ENCODE data around the gene UGT2B15. TPM values are rescaled to one million over a fixed set of nuclear protein-coding genes. Genes with fewer than 3 reads are reported as not detected.
"Not testable (repeated sequence)": the region's sequence is repeated elsewhere in the genome, so short reads cannot be mapped to it uniquely, and the experiment has no call there.

UGT2B15 gene
- total RNA-seq, result not detected

DNA sequence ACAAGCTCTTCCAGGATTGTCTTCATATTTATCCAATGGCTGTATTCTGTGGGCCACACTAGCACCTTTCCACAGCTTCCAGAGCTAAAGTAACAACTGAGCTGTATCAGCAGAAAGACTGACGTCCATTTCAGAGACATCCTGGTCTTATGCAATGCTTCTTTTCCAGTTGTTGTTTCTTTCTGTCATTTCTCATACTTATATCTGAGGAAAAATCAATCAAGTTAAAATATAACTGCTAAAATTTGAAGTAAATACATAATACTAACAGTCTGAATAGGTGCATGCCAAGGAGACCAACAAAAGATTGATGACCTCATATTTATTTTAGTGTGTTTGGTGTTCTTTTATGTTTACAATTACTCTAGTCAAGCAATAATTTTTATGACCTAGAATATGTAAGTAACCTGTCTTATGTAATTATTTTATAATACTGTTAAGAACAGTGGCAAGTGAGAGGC, at the start of gene UGT2B15:
Gene UGT2B15, minus strand, starts transcription at position 174 of the 461 bp plus-strand sequence. Its CDS starts 34 bp downstream, at position 140.
- H3K4me3 ChIP-seq; H3K27ac ChIP-seq (replicated peaks in 1 of 4); H3K36me3 ChIP-seq; intact Hi-C loops (cut with DNase I); H3K9me3 ChIP-seq; H3K27me3 ChIP-seq; H3K4me1 ChIP-seq; DNase-seq (ENCODE audit: extremely low spot score): not testable (repeated sequence)
- WGBS, result 63% methylated on average over 1 of the region's 1 CpG

DNA sequence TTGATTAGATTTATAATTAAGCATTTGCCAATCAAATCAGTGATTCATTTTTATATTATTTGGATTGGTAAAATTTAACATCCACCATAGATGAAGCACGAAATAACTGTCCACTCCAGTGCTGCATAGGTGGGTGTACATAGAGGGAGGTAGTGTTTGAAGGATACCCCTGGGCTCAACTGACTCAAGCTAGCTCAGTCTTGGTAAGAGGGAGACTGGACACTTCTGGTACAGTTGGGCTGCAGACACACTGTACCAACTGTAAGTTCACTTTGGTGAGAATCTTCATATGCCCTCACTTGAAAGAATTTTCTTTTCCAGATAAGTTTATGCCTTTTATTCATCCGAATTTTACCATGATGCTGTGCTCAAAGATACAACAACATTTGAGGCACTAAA, 48.6 kb upstream of the UGT2B15 start:
- H3K9me3 ChIP-seq, result no peaks in the 10 kb centered on the region
- intact Hi-C loops (cut with DNase I), result no loop called here
- no peaks in the 10 kb centered on the region for H3K36me3 ChIP-seq
- DNase-seq (ENCODE audit: extremely low spot score), result no peak
- no peak overlapping the region for H3K4me3 ChIP-seq
- H3K27ac ChIP-seq (replicated peaks in 1 of 4), result no peak overlapping the region
- H3K27me3 ChIP-seq, result no peaks in the 10 kb centered on the region
- H3K4me1 ChIP-seq, result no peaks in the 10 kb centered on the region
- 72% methylated on average over 2 of the region's 2 CpGs for WGBS
- TF ChIP-seq, protein P1, sequence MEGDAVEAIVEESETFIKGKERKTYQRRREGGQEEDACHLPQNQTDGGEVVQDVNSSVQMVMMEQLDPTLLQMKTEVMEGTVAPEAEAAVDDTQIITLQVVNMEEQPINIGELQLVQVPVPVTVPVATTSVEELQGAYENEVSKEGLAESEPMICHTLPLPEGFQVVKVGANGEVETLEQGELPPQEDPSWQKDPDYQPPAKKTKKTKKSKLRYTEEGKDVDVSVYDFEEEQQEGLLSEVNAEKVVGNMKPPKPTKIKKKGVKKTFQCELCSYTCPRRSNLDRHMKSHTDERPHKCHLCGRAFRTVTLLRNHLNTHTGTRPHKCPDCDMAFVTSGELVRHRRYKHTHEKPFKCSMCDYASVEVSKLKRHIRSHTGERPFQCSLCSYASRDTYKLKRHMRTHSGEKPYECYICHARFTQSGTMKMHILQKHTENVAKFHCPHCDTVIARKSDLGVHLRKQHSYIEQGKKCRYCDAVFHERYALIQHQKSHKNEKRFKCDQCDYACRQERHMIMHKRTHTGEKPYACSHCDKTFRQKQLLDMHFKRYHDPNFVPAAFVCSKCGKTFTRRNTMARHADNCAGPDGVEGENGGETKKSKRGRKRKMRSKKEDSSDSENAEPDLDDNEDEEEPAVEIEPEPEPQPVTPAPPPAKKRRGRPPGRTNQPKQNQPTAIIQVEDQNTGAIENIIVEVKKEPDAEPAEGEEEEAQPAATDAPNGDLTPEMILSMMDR (IDR thresholded peaks at IDR 0.05), result no peak
- TF ChIP-seq EP300 (IDR thresholded peaks at IDR 0.05) (no peak), POLR2AphosphoS5 (IDR thresholded peaks at IDR 0.05) (no peak), POLR2A (IDR thresholded peaks at IDR 0.05; ENCODE audit: low read depth) (no peak)

DNA sequence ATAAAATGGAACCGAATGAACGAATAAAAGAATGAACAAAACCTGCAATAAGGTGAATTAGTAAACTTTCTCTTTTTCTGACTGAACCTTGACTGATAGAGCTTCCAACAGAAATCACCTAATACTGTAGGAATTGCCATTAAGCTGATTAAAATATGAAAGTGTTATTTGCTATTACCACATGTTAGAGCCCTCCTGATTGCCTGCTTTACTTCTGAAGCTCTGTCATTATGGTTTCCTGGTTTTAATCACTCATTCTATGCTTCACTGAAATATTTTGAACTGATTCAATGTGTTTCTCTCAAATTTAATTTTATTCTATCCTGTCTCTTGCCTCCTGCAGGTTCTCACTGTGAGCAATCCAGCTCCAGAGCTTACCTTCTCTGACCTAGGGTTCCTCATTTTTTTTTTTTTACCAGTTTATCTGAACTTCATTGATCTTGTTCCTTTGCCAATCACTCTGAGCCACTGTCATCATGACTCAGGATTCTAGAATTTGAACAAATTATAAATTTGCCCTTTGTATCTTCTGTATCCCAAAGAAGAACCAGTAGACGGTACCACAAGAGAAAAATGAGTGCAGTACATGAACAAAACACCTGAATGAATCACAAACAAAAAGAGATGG, 48.1 kb upstream of the UGT2B15 start:
- intact Hi-C loops (cut with DNase I), result no loop called here
- TF ChIP-seq EP300 (IDR thresholded peaks at IDR 0.05), result no peak
- TF ChIP-seq, protein P1 (IDR thresholded peaks at IDR 0.05), result no peak
- no peak for TF ChIP-seq POLR2A (IDR thresholded peaks at IDR 0.05; ENCODE audit: low read depth)
- no peak for TF ChIP-seq POLR2AphosphoS5 (IDR thresholded peaks at IDR 0.05)
- Histone ChIP-seq H3K27ac (replicated peaks in 1 of 4) (no peak overlapping the region), H3K27me3 (no peaks in the 10 kb centered on the region), H3K4me3 (no peak overlapping the region), H3K36me3 (no peaks in the 10 kb centered on the region), H3K4me1 (no peaks in the 10 kb centered on the region), H3K9me3 (no peaks in the 10 kb centered on the region)
- 82% methylated on average over 3 of the region's 3 CpGs for WGBS
- DNase-seq (ENCODE audit: extremely low spot score), result no peak

DNA sequence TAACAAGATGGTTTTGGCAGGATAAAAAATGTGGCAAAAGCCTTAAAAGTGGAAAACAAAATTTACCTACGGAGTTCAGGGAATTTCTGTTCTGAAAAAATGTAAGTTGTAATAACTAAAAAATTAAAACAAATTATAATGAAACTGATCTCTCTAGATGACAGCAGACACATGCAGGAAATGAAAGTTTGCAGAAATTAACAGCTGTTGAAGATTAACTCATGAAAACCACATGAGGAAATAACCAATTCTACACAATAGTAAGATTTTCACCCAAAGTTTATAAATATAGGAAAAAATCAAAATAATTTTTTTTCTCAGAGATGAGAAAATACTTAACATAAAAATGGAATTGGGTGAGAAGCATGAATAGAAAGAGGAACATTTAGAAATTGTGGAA, 47.5 kb upstream of the UGT2B15 start:
- no peaks in the 10 kb centered on the region for H3K4me1 ChIP-seq
- no peaks in the 10 kb centered on the region for H3K27me3 ChIP-seq
- no peak for DNase-seq (ENCODE audit: extremely low spot score)
- intact Hi-C loops (cut with DNase I), result no loop called here
- no peaks in the 10 kb centered on the region for H3K36me3 ChIP-seq
- H3K9me3 ChIP-seq, result no peaks in the 10 kb centered on the region
- TF ChIP-seq POLR2A (IDR thresholded peaks at IDR 0.05; ENCODE audit: low read depth) (no peak), EP300 (IDR thresholded peaks at IDR 0.05) (no peak), POLR2AphosphoS5 (IDR thresholded peaks at IDR 0.05) (no peak)
- TF ChIP-seq, protein P1 (IDR thresholded peaks at IDR 0.05), result no peak
- WGBS, result 69% methylated on average over 1 of the region's 1 CpG
- no peak overlapping the region for H3K4me3 ChIP-seq
- no peak overlapping the region for H3K27ac ChIP-seq (replicated peaks in 1 of 4)

DNA sequence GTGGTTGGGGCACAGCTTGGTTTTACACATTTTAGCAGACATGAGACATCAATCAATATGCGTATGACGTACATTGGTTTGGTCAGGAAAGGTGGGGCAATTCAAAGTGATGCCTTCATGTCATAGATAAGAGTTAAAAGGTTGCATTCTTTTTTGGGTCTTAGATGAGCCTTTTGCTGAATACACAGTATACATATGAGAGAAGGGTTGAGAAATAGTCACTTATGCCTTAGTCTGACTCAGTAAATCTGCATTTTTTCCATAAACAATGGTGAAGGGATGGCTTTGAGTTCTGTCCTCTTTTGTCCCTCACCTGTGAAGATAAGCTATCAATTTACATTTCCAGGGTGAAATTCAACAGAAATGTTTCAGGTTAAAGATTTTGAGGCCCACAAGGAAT, 43.9 kb upstream of the UGT2B15 start:
- Histone ChIP-seq H3K36me3 (no peaks in the 10 kb centered on the region), H3K4me3 (no peak overlapping the region), H3K4me1 (no peaks in the 10 kb centered on the region), H3K27me3 (no peaks in the 10 kb centered on the region), H3K27ac (replicated peaks in 1 of 4) (no peak overlapping the region), H3K9me3 (no peaks in the 10 kb centered on the region)
- TF ChIP-seq, protein P1 (IDR thresholded peaks at IDR 0.05), result no peak
- TF ChIP-seq EP300 (IDR thresholded peaks at IDR 0.05) (no peak), POLR2A (IDR thresholded peaks at IDR 0.05; ENCODE audit: low read depth) (no peak), POLR2AphosphoS5 (IDR thresholded peaks at IDR 0.05) (no peak)
- WGBS, result 81% methylated on average over 2 of the region's 2 CpGs
- DNase-seq (ENCODE audit: extremely low spot score), result no peak
- intact Hi-C loops (cut with DNase I), result no loop called here
